Muscle layer of duodenum (tissue), 2 donors: ENCODE results near the gene ESYT2.

Experiments used
- H3K27ac ChIP-seq: one replicate; pipeline ENCODE4 v1.7.0; 2013; ENCODE audit warnings: mild to moderate bottlenecking, low read length
- H3K27me3 ChIP-seq: one replicate; pipeline ENCODE4 v1.7.0; 2013; ENCODE audit warnings: low read depth, mild to moderate bottlenecking, control low read depth, low read length
- H3K36me3 ChIP-seq, 2 donors: one replicate each; pipeline ENCODE4 v1.7.0; 2013; ENCODE audit warnings: low read length in 2 of 2, control low read depth in 1 of 2, mild to moderate bottlenecking in 1 of 2; ENCODE audit not compliant: insufficient read depth in 2 of 2, control insufficient read depth in 1 of 2
- H3K4me1 ChIP-seq, 2 donors: one replicate each; pipeline ENCODE4 v1.7.0; 2013; ENCODE audit warnings: low read length in 2 of 2, mild to moderate bottlenecking in 2 of 2, control low read depth in 1 of 2, moderate library complexity in 1 of 2; ENCODE audit not compliant: insufficient read depth in 2 of 2, control insufficient read depth in 1 of 2
- H3K4me3 ChIP-seq, 2 donors: one replicate each; pipeline ENCODE4 v1.7.0; 2013; ENCODE audit warnings: low read length in 2 of 2, low read depth in 1 of 2, mild to moderate bottlenecking in 1 of 2
- H3K9me3 ChIP-seq, 2 donors: one replicate each; pipeline ENCODE4 v1.7.0; 2013; ENCODE audit warnings: low read length in 2 of 2, control low read depth in 1 of 2, mild to moderate bottlenecking in 1 of 2; ENCODE audit not compliant: control insufficient read depth in 1 of 2
- donor health status: healthy.

Gene ESYT2

DNA sequence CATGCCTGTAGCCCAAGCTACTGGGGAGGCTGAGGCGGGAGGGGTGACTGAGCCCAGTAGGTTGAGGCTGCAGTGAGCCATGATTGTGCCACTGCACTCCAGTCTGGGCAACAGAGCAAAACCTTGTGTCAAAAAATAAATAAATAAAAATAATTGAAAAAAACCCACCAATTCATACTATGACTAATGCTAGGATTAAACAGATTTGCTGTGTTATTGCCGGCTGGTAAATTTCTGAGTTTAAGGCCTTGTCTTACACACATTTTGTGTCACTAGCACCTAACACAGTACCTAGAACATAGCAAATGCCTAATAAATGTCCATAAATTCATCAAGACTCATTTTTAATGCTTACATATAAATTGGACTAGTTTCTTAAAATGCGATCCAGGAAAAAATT lies 8.7 kb downstream of the ESYT2 start:
- Histone ChIP-seq H3K9me3 (no peaks in the 10 kb centered on the region), H3K4me3 (no peak overlapping the region), H3K4me1 (peaks cover 47 to 53% of the 10 kb centered on the region in 2 donors), H3K36me3 (peaks cover 0 to 5% of the 10 kb centered on the region in 2 donors), H3K27me3 (no peaks in the 10 kb centered on the region), H3K27ac (peak overlapping the region; percentile 95)

DNA sequence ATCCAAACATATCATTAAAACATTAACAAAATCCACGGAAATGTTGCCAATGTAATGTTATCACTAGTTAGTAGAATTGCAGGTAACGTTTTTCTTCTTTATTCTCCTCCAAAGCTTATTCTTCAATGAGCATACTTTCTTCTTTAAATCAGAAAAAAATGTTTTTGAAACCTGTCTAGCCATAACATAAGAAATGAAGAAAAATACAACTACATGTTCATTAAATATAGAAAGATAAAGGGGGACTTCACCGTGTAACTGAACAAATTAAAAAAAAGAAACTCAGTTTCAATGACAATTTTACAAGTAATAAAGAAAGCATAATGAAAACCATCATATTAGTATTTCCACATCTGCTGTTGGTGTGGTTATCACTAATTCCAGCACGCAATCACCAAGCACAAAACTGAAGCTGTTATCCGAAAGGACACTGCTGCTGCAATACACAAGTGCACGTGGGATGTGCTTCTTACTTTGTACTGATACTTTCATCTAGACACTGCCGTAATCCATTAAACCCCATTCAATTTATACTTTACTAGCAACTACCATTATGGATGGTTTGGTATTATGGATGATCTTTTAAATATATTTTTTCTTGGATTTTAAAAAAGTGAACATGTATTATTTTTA lies 9.6 kb downstream of the ESYT2 start:
- Histone ChIP-seq H3K4me1 (peaks cover 52 to 57% of the 10 kb centered on the region in 2 donors), H3K27ac (peak overlapping the region; percentile 95)

DNA sequence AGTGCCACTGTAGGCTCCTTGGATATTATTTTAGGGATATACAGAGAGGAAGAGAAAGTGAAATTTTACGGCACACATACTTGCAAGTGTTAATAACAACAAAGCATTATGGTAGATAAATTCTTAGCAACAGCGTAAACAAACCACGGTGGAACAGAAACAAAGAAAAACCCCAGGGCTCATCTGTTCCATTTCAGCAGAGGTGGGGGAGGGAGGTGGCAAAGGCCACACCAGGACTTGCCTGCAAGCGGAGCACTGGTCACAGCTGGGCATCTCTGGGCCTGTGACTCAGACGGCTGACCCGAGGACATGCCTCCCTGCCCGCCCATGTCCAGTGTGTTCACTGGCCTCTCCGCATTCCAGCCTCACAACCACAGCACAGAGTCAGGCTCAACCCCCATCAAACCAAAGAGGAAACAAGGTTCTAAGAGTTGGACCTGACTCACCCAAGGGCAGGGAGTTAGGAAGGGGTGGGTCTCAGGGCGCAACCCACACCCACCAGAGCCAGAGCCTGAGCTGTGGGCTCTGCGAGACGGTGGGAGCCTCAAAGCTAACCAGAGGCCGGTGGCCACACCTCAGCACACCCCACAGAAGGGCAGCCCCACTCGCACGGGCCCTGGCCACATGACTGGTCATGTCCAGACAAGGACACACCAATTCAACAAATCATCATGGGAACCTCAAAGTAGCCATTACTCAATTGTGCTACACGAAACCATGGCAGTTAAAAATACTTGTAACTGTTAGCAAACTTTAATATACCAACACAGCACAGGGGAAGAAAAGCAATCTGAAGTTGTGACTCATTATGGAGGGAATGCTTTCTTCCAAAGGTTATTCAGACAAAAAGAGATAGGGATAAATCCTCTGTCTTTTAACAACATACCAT lies 10.7 kb downstream of the ESYT2 start:
- Histone ChIP-seq H3K27ac (peak overlapping the region; percentile 95), H3K36me3 (peaks cover 0 to 5% of the 10 kb centered on the region in 2 donors), H3K27me3 (no peaks in the 10 kb centered on the region), H3K9me3 (no peaks in the 10 kb centered on the region), H3K4me1 (peaks cover 52 to 61% of the 10 kb centered on the region in 2 donors), H3K4me3 (peak overlapping the region; percentile 10 to 48)

More for the DNA sequence above, 9.6 kb downstream of the ESYT2 start:
- H3K36me3 ChIP-seq, result peaks cover 0 to 5% of the 10 kb centered on the region in 2 donors
- H3K27me3 ChIP-seq, result no peaks in the 10 kb centered on the region
- H3K9me3 ChIP-seq, result no peaks in the 10 kb centered on the region
- H3K4me3 ChIP-seq, result peak overlapping the region in 1 of 2 donors; percentile 48

DNA sequence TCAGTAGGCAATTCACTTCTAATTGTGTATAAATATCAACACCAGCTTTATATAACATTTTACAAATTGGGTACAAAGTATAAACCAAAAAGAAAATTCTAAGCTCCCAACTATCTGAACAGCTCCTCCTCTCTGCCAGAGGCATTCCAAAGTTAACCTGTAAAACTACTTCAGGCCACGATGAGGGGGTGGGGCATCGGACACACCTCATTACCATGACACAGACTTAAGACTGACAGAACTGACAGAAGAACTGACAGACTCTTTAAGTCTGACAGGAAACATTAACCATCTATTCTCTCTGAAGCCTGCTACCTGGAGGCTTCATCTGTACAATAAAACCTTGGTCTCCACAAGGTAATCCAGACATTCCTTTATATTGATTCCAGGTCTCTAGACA lies 12.3 kb downstream of the ESYT2 start:
- H3K4me1 ChIP-seq, result peaks cover 58 to 61% of the 10 kb centered on the region in 2 donors
- no peak overlapping the region for H3K4me3 ChIP-seq
- H3K36me3 ChIP-seq, result peaks cover 0 to 5% of the 10 kb centered on the region in 2 donors
- H3K27ac ChIP-seq, result peak overlapping the region; percentile 95
- H3K27me3 ChIP-seq, result no peaks in the 10 kb centered on the region
- no peaks in the 10 kb centered on the region for H3K9me3 ChIP-seq

DNA sequence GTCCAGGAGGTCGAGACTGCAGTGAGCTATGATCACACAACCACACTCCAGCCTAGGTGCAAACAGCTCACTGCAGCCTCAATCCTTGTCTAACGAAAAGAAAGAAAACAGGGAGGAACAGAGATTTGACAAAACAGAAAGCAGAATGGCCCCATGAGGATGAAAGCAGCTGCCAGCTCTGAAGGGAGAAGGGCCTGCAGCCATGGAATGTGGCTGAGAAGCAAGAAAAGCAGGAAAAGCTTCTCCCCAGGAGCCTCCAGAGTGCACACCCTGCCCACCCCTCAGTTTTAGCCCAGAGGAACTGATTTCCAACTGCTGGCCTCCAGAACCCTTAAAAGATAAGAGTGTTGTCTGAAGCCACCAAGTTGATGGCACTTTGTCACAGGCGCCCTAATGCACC lies 13.0 kb downstream of the ESYT2 start:
- peak overlapping the region; percentile 95 for H3K27ac ChIP-seq
- no peaks in the 10 kb centered on the region for H3K27me3 ChIP-seq
- H3K4me3 ChIP-seq, result peak overlapping the region in 1 of 2 donors; percentile 6
- peaks cover 53 to 61% of the 10 kb centered on the region in 2 donors for H3K4me1 ChIP-seq
- no peaks in the 10 kb centered on the region for H3K9me3 ChIP-seq
- peaks cover 0 to 5% of the 10 kb centered on the region in 2 donors for H3K36me3 ChIP-seq

DNA sequence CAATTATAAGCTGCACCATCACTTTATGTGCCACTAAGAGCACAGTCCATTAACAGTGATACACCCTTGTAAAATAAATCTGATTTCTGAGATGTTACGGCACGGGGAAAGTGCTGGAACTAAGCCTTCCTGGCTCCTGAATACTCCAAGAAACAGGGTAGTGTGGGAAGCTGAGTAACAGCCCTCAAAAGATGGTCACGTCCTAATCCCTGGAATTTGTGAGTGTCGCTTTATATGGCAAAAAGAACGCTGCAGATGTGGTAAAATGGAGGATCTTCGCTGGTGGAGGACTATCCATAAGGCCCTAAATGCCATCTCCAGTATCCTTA lies 13.5 kb downstream of the ESYT2 start:
- H3K36me3 ChIP-seq, result peaks cover 0 to 5% of the 10 kb centered on the region in 2 donors
- H3K27ac ChIP-seq, result peak overlapping the region; percentile 95
- no peaks in the 10 kb centered on the region for H3K9me3 ChIP-seq
- no peaks in the 10 kb centered on the region for H3K27me3 ChIP-seq
- H3K4me3 ChIP-seq, result peak overlapping the region in 1 of 2 donors; percentile 6
- H3K4me1 ChIP-seq, result peaks cover 50 to 60% of the 10 kb centered on the region in 2 donors

DNA sequence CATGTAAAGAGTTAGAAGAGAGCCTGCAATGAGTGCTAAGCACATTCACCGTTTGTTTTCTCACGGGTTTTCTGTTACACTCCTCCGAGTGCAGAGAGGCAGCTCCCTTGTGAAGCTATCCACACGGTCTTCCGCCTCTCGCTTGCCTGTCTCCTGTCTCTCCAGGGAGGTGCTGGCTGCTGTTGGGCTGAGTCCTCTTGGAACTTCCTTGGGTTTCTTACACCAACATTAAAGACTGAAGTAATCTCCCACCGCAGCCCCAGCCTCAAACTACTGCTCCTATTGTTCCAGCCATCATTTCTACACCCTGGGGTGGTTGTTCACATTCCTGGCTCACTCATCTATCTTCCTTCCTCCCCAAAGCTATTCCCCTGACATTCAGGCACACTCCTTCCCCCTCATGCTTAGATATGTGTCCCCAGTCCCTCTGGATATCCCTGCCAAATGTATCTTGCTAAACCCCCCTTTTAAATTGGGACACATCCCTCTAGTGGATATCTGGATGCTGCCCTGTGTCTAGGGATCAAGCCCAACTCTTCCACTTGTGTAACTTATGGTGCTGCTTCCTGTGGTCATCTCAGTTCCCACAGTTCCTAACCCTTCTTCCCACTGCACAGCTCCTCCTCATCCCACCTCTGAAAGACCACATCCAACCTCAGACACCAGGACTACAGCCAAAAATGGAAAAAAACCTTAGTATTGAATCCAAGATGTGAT lies 14.1 kb downstream of the ESYT2 start:
- Histone ChIP-seq H3K9me3 (no peaks in the 10 kb centered on the region), H3K4me1 (peaks cover 50 to 55% of the 10 kb centered on the region in 2 donors), H3K36me3 (peaks cover 0 to 5% of the 10 kb centered on the region in 2 donors), H3K27me3 (no peaks in the 10 kb centered on the region), H3K4me3 (peak overlapping the region in 1 of 2 donors; percentile 6), H3K27ac (peak overlapping the region; percentile 95)

DNA sequence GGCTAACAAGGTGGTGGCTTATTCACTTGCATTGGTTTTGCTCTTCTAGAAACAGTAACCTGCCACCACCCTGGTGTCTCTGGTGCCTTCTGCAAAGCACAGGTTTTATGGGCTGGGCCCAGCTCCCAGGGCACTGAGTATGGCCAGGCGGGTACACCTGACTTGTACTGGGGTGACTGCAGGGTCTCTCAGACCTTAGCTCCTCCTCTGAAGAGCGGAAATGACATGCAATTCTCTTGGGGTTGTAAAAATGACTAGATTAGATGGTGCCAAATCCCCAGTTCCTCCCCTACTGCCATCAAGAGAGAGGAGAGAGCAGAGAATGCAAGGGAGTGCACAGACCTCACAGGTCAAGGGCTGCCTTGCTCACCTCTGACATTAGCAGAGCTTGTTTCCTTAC lies 14.7 kb downstream of the ESYT2 start:
- H3K4me1 ChIP-seq, result peaks cover 44 to 50% of the 10 kb centered on the region in 2 donors
- H3K27me3 ChIP-seq, result no peaks in the 10 kb centered on the region
- peak overlapping the region; percentile 95 for H3K27ac ChIP-seq
- no peaks in the 10 kb centered on the region for H3K9me3 ChIP-seq
- no peak overlapping the region for H3K4me3 ChIP-seq
- peaks cover 0 to 5% of the 10 kb centered on the region in 2 donors for H3K36me3 ChIP-seq

DNA sequence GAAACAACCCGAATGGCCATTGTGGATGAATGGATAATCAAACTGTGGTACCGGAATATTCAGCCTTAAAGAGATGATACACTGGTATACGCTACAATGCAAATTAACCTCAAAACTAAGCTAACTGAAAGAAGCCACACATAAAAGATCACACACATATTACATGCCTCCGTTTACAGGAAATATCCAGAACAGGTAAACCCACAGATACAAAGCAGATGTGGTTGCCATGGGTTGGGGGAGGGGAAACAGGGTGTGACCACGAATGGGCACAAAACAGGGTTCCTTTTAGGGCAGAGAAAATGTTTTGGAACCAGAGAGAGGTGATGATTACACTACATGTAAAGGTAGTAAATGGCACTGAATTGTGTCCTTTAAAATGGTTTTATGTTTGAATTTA lies 16.6 kb downstream of the ESYT2 start:
- Histone ChIP-seq H3K27me3 (no peaks in the 10 kb centered on the region), H3K27ac (peak overlapping the region; percentile 21), H3K9me3 (no peaks in the 10 kb centered on the region), H3K4me3 (no peak overlapping the region), H3K4me1 (peaks cover 30 to 35% of the 10 kb centered on the region in 2 donors), H3K36me3 (peaks cover 7 to 8% of the 10 kb centered on the region in 2 donors)

DNA sequence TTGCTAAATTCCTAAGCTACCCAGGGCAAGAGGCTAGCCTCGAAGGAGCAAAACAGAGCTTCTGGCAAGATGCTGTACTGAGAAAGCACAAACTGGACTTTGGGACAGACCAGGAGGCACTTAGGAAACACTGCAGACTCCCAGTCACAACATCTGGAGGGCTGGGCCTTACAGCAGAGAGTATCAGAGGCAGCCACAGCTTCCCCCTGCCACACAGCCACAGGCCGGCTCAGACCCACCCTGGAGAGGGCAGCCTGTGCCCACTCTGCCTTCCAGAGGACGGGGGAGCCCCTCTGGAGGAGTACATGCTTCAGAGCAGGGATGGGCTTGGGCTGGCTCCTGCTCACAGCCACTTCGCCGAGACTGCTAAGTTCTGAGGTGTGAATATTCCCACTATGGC lies 17.4 kb downstream of the ESYT2 start:
- Histone ChIP-seq H3K4me1 (peaks cover 22 to 27% of the 10 kb centered on the region in 2 donors), H3K4me3 (no peak overlapping the region), H3K27me3 (no peaks in the 10 kb centered on the region), H3K36me3 (peaks cover 7 to 8% of the 10 kb centered on the region in 2 donors), H3K27ac (peak overlapping the region; percentile 43), H3K9me3 (no peaks in the 10 kb centered on the region)

DNA sequence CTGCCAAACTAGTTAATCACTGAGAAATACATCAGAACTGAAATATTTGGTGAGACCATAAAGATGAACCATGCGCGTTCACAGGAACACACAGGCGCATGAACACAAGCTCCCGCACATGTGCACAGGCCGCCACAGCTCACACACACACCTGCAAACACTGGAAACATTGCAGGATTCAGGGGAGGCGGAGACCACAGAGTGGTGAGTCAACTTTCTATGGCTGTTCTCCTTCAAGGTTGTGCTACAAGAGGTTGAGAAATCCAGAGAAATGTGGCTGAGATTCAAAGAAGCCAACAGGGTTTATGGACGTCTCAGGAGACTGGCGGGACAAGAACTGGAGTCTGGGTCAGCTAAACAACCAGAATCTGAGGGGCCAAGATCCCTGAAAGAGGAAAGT lies 17.8 kb downstream of the ESYT2 start:
- peaks cover 7 to 8% of the 10 kb centered on the region in 2 donors for H3K36me3 ChIP-seq
- H3K4me3 ChIP-seq, result no peak overlapping the region
- no peaks in the 10 kb centered on the region for H3K27me3 ChIP-seq
- H3K4me1 ChIP-seq, result peaks cover 19 to 25% of the 10 kb centered on the region in 2 donors
- H3K27ac ChIP-seq, result peak overlapping the region; percentile 43
- H3K9me3 ChIP-seq, result no peaks in the 10 kb centered on the region
